Measurements from ENCODE around the gene SAFB. TPM values are rescaled to one million over a fixed set of nuclear protein-coding genes. Genes with fewer than 3 reads are reported as not detected.

The SAFB gene
- polyA plus RNA-seq, 1 of the 3 experiments (the other 2 are of a cell fraction), result 90.0 TPM

- Histone ChIP-seq H3K27me3 (ENCODE audit: insufficient read depth) (no peaks in the 10 kb centered on the region), H3K27ac (ENCODE audit: low read depth in 2 of 2, low read length in 1 of 2) (no peak overlapping the region), H3K4me2 (no peak overlapping the region), H3K4me3 (ENCODE audit: low read depth in 2 of 2, low read length in 1 of 2) (no peak overlapping the region), H2AFZ (ENCODE audit: low read depth) (no peak overlapping the region), H3K9ac (no peak overlapping the region), H3K79me2 (ENCODE audit: insufficient read depth) (peaks cover 53% of the 10 kb centered on the region), H3K9me3 (no peaks in the 10 kb centered on the region), H3K9me2 (no peaks in the 10 kb centered on the region), H3K36me3 (replicated peaks in 1 of 2; ENCODE audit: control insufficient read depth in 1 of 2, insufficient read depth in 2 of 2, low read length in 1 of 2) (peaks cover 12 to 71% of the 10 kb centered on the region in 2 experiments), H3K4me1 (ENCODE audit: control insufficient read depth in 1 of 2, insufficient read depth in 2 of 2, low read depth in 1 of 2, low read length in 1 of 2) (peaks cover 0 to 28% of the 10 kb centered on the region in 2 experiments; a peak in 1 of 4 replicates), H3F3A (replicated peaks; ENCODE audit: insufficient read depth) (peaks cover 40% of the 10 kb centered on the region), H4K20me1 (ENCODE audit: insufficient read depth) (peaks cover 70% of the 10 kb centered on the region)
- 97% methylated on average over 30 of the region's 45 CpGs for WGBS (ENCODE audit: low lambda C conversion rate)
- TF ChIP-seq POLR2AphosphoS5 (IDR thresholded peaks at IDR 0.05; ENCODE audit: low read depth, low read length), result peak; percentile 7
- TF ChIP-seq EZH2phosphoT487 (IDR thresholded peaks at IDR 0.05; ENCODE audit: borderline replicate concordance, low read depth), result no peak
- TF ChIP-seq NRF1 (IDR thresholded peaks at IDR 0.05; ENCODE audit: low read depth, low read length), result no peak
- TF ChIP-seq TCF12 (IDR thresholded peaks at IDR 0.05), result no peak
- CTCF ChIA-PET, result no interaction called here
- peak; percentile 34 for DNase-seq
- POLR2A ChIA-PET, result no interaction called here
These were observed 71.5 kb downstream of the SAFB start for GRCh38 chr19:5694167-5694955.

GRCh38 chr19:5694956-5695648 lies 72.2 kb downstream of the SAFB start:
- no peak overlapping the region for H2AFZ ChIP-seq (ENCODE audit: low read depth)
- peak; percentile 21 for DNase-seq
- ChIA-PET CTCF (no interaction called here), POLR2A (no interaction called here)
- no peak overlapping the region for H3K27ac ChIP-seq (ENCODE audit: low read depth in 2 of 2, low read length in 1 of 2)
- no peaks in the 10 kb centered on the region for H3K27me3 ChIP-seq (ENCODE audit: insufficient read depth)
- H3K4me1 ChIP-seq (ENCODE audit: control insufficient read depth in 1 of 2, insufficient read depth in 2 of 2, low read depth in 1 of 2, low read length in 1 of 2), result peaks cover 0 to 28% of the 10 kb centered on the region in 2 experiments; a peak in 1 of 4 replicates
- H3F3A ChIP-seq (replicated peaks; ENCODE audit: insufficient read depth), result peaks cover 44% of the 10 kb centered on the region
- no peak overlapping the region for H3K4me2 ChIP-seq
- peaks cover 70% of the 10 kb centered on the region for H4K20me1 ChIP-seq (ENCODE audit: insufficient read depth)
- H3K36me3 ChIP-seq (replicated peaks in 1 of 2; ENCODE audit: control insufficient read depth in 1 of 2, insufficient read depth in 2 of 2, low read length in 1 of 2), result peaks cover 19 to 72% of the 10 kb centered on the region in 2 experiments
- H3K9me2 ChIP-seq, result no peaks in the 10 kb centered on the region
- no peak overlapping the region for H3K4me3 ChIP-seq (ENCODE audit: low read depth in 2 of 2, low read length in 1 of 2)
- no peaks in the 10 kb centered on the region for H3K9me3 ChIP-seq
- H3K9ac ChIP-seq, result no peak overlapping the region
- WGBS (ENCODE audit: low lambda C conversion rate), result 90% methylated on average over 4 of the region's 8 CpGs
- H3K79me2 ChIP-seq (ENCODE audit: insufficient read depth), result peaks cover 56% of the 10 kb centered on the region
- TF ChIP-seq TAF1 (IDR thresholded peaks at IDR 0.05; ENCODE audit: borderline replicate concordance, low read depth, low read length), result no peak
- TF ChIP-seq YY1 (IDR thresholded peaks at IDR 0.05; ENCODE audit: low read depth), result no peak
- no peak for TF ChIP-seq PBX3 (IDR thresholded peaks at IDR 0.05)
- no peak for TF ChIP-seq FOSL2 (IDR thresholded peaks at IDR 0.05; ENCODE audit: borderline replicate concordance, low read depth)
- no peak for TF ChIP-seq RXRA (IDR thresholded peaks at IDR 0.05; ENCODE audit: borderline replicate concordance, low read depth)
- TF ChIP-seq, protein P1, sequence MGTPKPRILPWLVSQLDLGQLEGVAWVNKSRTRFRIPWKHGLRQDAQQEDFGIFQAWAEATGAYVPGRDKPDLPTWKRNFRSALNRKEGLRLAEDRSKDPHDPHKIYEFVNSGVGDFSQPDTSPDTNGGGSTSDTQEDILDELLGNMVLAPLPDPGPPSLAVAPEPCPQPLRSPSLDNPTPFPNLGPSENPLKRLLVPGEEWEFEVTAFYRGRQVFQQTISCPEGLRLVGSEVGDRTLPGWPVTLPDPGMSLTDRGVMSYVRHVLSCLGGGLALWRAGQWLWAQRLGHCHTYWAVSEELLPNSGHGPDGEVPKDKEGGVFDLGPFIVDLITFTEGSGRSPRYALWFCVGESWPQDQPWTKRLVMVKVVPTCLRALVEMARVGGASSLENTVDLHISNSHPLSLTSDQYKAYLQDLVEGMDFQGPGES (IDR thresholded peaks at IDR 0.05; ENCODE audit: low read depth, low read length), result no peak
- TF ChIP-seq SIN3A (IDR thresholded peaks at IDR 0.05; ENCODE audit: borderline replicate concordance, low read depth, low read length), result no peak
- TF ChIP-seq GATA2 (CRISPR knock-in tag; IDR thresholded peaks at IDR 0.05), result no peak
- no peak for TF ChIP-seq FOXJ3 (CRISPR knock-in tag; IDR thresholded peaks at IDR 0.05)
- TF ChIP-seq REST (IDR thresholded peaks at IDR 0.05; ENCODE audit: low read depth, low read length), result no peak
- no peak for TF ChIP-seq TCF12 (IDR thresholded peaks at IDR 0.05)
- TF ChIP-seq GABPA (IDR thresholded peaks at IDR 0.05; ENCODE audit: low read depth), result no peak
- TF ChIP-seq MXI1 (IDR thresholded peaks at IDR 0.05; ENCODE audit: low read depth, low read length), result no peak
- no peak for TF ChIP-seq CHD2 (IDR thresholded peaks at IDR 0.05; ENCODE audit: low read length, partially characterized antibody)
- TF ChIP-seq EP300 (IDR thresholded peaks at IDR 0.05; ENCODE audit: borderline replicate concordance in 1 of 2, low read depth in 1 of 2, low read length in 1 of 2), result no peak
- no peak for TF ChIP-seq RFX5 (IDR thresholded peaks at IDR 0.05; ENCODE audit: low read length)
